Activated T-helper 2 cell treated with anti-CD3 and anti-CD28 coated beads, Interferon-gamma antibody, Interleukin-2, Interleukin-4, amounts not matched to agents 10 μg/mL and 5 μg/mL and 100 μg/mL, durations not matched to agents 14 hours and 24 hours and 36 hours (primary cell): ENCODE data around the gene ILDR1. TPM values are rescaled to one million over a fixed set of nuclear protein-coding genes. Genes with fewer than 3 reads are reported as not detected.

ENCODE experiments used
- DNase-seq: peaks from one replicate; pipeline ENCODE4 v3.0.0; 2021; ENCODE audit warnings: low spot score
- H3K27ac Mint-ChIP-seq: one replicate; pipeline ENCODE4 v1.8.0; 2021; ENCODE audit warnings: mixed read lengths
- H3K27me3 Mint-ChIP-seq: one replicate; pipeline ENCODE4 v1.8.0; 2021; ENCODE audit warnings: low read depth, mixed read lengths
- H3K36me3 Mint-ChIP-seq: one replicate; pipeline ENCODE4 v1.8.0; 2021; ENCODE audit warnings: low read depth, mixed read lengths
- H3K4me1 Mint-ChIP-seq: one replicate; pipeline ENCODE4 v1.8.0; 2021; ENCODE audit warnings: low read depth, mixed read lengths
- H3K4me3 Mint-ChIP-seq: one replicate; pipeline ENCODE4 v1.8.0; 2021; ENCODE audit warnings: low read depth, mild to moderate bottlenecking, moderate library complexity, mixed read lengths
- H3K9me3 Mint-ChIP-seq: one replicate; pipeline ENCODE4 v1.8.0; 2021; ENCODE audit warnings: mixed read lengths
- intact Hi-C: fragments of 100-400 bp; cut with micrococcal nuclease; formaldehyde crosslinking; loops from one replicate; pipeline ENCODE4 v1.15.1; 2023
- total RNA-seq: library from RNA; stranded (reverse); gene quantifications from 2 replicates; pipeline ENCODE4 v1.2.3, GENCODE V29; 2022

The ILDR1 gene
- total RNA-seq, 1 donor from 2014 or later: 0.21 TPM

DNA sequence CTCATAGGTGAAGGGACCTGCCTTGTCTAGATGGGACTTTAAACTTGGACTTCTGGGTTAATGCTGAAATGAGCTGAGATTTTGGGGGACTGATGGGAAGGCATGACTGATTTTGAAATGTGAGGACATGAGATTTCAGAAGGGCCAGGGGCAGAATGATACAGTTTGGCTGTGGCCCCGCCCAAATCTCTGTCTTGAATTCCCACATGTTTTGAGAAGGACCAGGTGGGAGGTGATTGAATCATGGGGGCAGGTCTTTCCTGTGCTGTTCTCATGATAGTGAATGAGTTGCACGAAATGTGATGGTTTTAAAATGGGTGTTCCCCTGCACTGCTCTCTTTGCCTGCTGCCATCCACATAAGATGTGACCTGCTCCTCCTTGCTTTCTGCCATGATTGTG lies 42.8 kb downstream of the ILDR1 start:
- peaks cover 53% of the 10 kb centered on the region for H3K36me3 Mint-ChIP-seq
- H3K4me3 Mint-ChIP-seq: no peak overlapping the region
- intact Hi-C loops: no loop called here
- no peak for DNase-seq
- H3K27me3 Mint-ChIP-seq: no peaks in the 10 kb centered on the region
- no peak overlapping the region for H3K27ac Mint-ChIP-seq
- peaks cover 39% of the 10 kb centered on the region for H3K9me3 Mint-ChIP-seq
- peaks cover 23% of the 10 kb centered on the region for H3K4me1 Mint-ChIP-seq

DNA sequence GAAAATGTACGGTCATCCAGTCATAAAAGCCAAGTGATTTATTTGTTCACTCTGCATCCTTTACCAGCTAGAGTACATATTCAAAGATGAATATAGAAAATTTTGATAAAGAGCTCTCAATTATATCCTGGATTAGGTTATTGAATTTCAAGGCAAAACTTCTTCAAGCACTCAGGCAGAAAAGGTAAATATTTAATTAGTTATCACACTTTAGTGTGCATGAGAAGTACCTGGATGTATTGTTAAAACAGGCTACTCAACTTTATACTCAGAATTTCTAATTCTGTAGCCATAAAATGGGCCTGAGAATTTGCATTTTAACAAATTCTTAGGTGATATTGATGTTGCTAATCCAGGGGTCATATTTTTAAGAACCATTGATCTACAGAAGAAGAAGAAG lies 45.3 kb downstream of the ILDR1 start:
- Mint-ChIP-seq H3K4me1 (peaks cover 22% of the 10 kb centered on the region), H3K9me3 (peaks cover 31% of the 10 kb centered on the region), H3K36me3 (peaks cover 42% of the 10 kb centered on the region), H3K27me3 (no peaks in the 10 kb centered on the region), H3K4me3 (no peak overlapping the region), H3K27ac (no peak overlapping the region)
- no peak for DNase-seq
- intact Hi-C loops: no loop called here

DNA sequence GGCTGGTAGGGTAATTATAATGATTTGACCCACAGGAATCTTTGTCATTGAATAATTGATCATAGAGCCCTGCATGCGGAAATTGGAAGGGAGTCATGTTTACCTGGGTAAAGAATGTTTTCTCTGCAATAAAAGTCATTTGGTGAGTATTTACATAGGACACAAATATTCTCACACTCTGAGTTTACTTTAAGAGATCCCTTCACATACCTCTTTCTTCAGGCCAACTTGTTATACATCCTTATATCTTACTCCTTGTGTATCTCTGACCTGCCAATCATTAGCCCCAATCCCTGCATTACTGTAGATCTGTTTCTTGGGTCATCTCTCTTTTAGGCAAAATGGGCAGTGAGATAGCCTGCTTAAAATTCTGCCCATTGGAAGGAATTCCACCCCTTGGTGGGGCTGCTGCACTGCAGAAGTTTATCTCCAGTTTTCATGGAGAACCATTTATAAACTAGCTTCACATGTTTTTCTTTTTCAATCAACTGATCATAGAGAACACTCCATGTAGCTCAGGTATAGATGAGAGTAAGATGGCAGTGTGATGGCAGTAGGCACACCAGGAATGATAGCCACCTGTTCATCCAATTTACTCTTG lies 46.2 kb downstream of the ILDR1 start:
- Mint-ChIP-seq H3K4me1 (peaks cover 16% of the 10 kb centered on the region), H3K4me3 (no peak overlapping the region), H3K27ac (no peak overlapping the region), H3K9me3 (peaks cover 26% of the 10 kb centered on the region), H3K36me3 (peaks cover 45% of the 10 kb centered on the region), H3K27me3 (no peaks in the 10 kb centered on the region)
- intact Hi-C loops: no loop called here
- DNase-seq: no peak

DNA sequence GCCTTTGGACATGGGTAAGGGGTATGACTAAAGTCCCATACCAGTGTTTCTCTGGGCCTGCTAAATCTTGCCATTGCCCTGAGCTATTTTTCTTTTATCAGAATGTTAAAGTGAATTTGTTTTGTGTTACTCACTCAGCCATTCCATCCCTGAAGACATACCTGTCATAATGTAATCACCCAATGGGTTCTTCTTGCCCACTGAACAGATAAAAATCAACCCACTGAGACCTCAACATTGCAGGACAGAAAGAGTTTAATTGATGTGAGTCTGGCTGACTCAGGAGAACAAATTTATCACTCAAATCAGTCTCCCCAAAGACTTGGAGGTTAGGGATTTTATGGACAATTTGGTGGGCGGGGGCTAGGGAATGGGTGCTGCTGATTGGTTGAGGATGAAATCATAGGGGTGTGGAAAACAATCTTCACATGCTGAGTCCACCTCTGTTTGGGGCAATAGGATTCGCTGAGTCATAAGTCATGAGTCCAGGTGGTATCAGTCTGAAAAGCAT lies 47.4 kb downstream of the ILDR1 start:
- H3K4me1 Mint-ChIP-seq: peaks cover 20% of the 10 kb centered on the region
- no peak for DNase-seq
- H3K27ac Mint-ChIP-seq: no peak overlapping the region
- peaks cover 46% of the 10 kb centered on the region for H3K36me3 Mint-ChIP-seq
- intact Hi-C loops: no loop called here
- no peak overlapping the region for H3K4me3 Mint-ChIP-seq
- no peaks in the 10 kb centered on the region for H3K27me3 Mint-ChIP-seq
- H3K9me3 Mint-ChIP-seq: peaks cover 29% of the 10 kb centered on the region

- Mint-ChIP-seq H3K4me3 (peak overlapping the region; percentile 26), H3K9me3 (peaks cover 54% of the 10 kb centered on the region), H3K27me3 (peaks cover 2% of the 10 kb centered on the region), H3K27ac (peak overlapping the region; percentile 71), H3K36me3 (peaks cover 30% of the 10 kb centered on the region), H3K4me1 (peaks cover 19% of the 10 kb centered on the region)
- intact Hi-C loops: no loop called here
- DNase-seq: no peak
Observed at GRCh38 chr3:121970047-121970446, 52.0 kb downstream of the ILDR1 start.

DNA sequence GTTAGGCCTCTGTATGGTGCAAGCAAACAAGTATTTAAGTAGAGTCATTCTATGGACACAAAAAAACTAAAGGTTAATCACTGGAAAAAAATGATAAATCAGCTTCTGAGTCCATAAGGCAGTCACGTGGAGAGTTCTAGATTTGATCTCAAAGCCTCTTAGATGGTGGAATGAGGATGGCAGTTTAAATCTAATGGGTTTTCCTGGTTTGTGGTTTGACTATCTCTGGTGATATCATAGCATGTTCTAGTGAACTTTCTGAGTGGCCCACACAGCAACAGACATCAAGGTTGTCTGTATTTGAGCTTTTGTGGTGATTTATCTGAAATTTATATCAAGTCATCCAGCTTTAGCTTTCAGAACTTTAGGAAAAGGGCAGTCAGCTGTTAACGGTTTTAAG lies 52.4 kb downstream of the ILDR1 start:
- Mint-ChIP-seq H3K36me3 (peaks cover 27% of the 10 kb centered on the region), H3K27ac (peak overlapping the region; percentile 71), H3K9me3 (peaks cover 51% of the 10 kb centered on the region), H3K4me1 (peaks cover 19% of the 10 kb centered on the region), H3K4me3 (peak overlapping the region; percentile 26), H3K27me3 (peaks cover 2% of the 10 kb centered on the region)
- DNase-seq: no peak
- intact Hi-C loops: no loop called here

DNA sequence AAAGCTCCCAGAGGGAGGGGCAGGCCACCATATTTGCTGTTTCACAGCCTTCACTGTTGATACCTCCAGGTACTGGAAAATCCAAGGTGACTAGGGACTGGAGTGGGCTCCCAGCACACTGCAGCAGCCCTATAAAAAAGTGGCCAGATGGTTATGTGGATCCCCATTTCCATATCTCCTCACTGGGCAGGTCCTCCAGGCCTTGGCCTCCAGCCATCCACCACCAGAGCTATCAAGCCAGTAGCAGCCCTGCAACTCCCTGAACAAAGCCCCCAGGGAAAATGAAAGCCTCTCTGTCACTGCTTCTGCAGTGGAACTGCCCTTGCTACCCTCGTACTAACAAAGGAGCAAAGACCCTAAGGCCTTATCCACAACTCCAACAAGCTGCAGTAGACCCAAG lies 58.4 kb downstream of the ILDR1 start:
- no peak for DNase-seq
- Mint-ChIP-seq H3K4me1 (peaks cover 1% of the 10 kb centered on the region), H3K9me3 (peaks cover 42% of the 10 kb centered on the region), H3K27me3 (peaks cover 2% of the 10 kb centered on the region), H3K27ac (no peak overlapping the region), H3K4me3 (no peak overlapping the region), H3K36me3 (peaks cover 36% of the 10 kb centered on the region)
- intact Hi-C loops: no loop called here

GRCh38 chr3:121962443-121962842 lies 59.6 kb downstream of the ILDR1 start:
- Mint-ChIP-seq H3K4me3 (no peak overlapping the region), H3K4me1 (no peaks in the 10 kb centered on the region), H3K36me3 (peaks cover 43% of the 10 kb centered on the region), H3K27me3 (no peaks in the 10 kb centered on the region), H3K27ac (no peak overlapping the region), H3K9me3 (peaks cover 34% of the 10 kb centered on the region)
- no peak for DNase-seq
- intact Hi-C loops: no loop called here

DNA sequence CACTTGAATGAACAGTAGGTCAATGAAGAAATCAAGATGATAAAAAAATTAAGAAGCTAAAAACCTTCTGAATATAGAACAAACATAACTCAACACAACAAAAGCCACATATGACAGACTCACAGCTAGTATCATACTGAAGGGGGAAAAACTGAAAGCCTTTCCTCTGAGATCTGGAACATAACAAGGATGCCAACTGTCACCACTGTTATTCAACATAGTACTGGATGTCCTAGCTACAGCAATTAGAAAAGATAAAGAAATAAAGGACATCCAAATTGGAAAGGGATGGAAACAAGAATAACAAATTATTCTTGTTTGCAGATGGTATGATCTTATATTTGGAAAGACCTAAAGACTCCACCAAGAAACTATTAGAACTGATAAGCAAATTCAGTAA lies 60.8 kb downstream of the ILDR1 start:
- Mint-ChIP-seq H3K4me3 (no peak overlapping the region), H3K36me3 (peaks cover 50% of the 10 kb centered on the region), H3K4me1 (no peaks in the 10 kb centered on the region), H3K27me3 (no peaks in the 10 kb centered on the region), H3K9me3 (peaks cover 33% of the 10 kb centered on the region), H3K27ac (no peak overlapping the region)
- DNase-seq: no peak
- intact Hi-C loops: no loop called here

DNA sequence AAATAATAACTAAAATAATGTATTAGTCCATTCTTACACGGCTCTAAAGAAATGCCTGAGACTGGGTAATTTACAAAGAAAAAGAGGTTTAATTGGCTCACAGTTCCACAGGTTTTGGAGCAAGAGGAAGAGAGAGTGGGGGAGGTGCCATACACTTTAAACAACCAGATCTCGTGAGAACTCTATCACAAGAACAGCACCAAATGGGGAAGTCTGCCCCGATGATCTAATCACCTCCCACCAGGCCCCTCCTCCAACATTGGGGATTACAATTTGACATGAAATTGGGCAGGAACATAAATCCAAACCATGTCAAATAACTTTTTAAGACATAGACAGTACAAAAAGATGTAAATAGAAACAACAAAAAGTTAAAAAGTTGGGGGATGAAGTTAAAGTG lies 63.2 kb downstream of the ILDR1 start:
- Mint-ChIP-seq H3K4me3 (no peak overlapping the region), H3K9me3 (peaks cover 24% of the 10 kb centered on the region), H3K4me1 (no peaks in the 10 kb centered on the region), H3K36me3 (peaks cover 55% of the 10 kb centered on the region), H3K27ac (no peak overlapping the region), H3K27me3 (no peaks in the 10 kb centered on the region)
- no peak for DNase-seq
- intact Hi-C loops: no loop called here

- intact Hi-C loops: no loop called here
- Mint-ChIP-seq H3K9me3 (peaks cover 25% of the 10 kb centered on the region), H3K27me3 (no peaks in the 10 kb centered on the region), H3K27ac (no peak overlapping the region), H3K4me3 (no peak overlapping the region), H3K4me1 (no peaks in the 10 kb centered on the region), H3K36me3 (peaks cover 55% of the 10 kb centered on the region)
- no peak for DNase-seq
Observed at GRCh38 chr3:121957674-121958415, 64.2 kb downstream of the ILDR1 start.

DNA sequence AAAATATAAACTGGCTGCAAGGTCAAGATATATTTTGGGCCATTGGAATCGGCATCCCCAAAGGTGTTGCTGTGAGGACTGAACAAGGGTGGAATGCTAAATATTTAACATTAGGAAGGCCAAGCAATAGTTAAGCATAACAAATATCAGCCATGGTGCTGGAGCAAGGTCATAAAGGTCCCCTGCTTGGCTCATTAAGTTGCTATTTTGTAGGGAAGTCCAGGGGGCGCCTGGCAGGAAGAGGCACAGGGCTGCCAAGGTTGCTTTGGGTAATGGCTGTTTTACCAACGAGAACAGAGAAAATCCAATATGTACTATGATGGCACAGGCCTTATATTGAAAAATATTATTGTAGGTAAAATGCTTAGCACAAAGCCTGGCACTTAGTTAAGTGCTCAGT lies 65.7 kb downstream of the ILDR1 start:
- DNase-seq: no peak
- no peaks in the 10 kb centered on the region for H3K27me3 Mint-ChIP-seq
- intact Hi-C loops: no loop called here
- peaks cover 32% of the 10 kb centered on the region for H3K9me3 Mint-ChIP-seq
- H3K36me3 Mint-ChIP-seq: peaks cover 64% of the 10 kb centered on the region
- no peak overlapping the region for H3K4me3 Mint-ChIP-seq
- H3K4me1 Mint-ChIP-seq: no peaks in the 10 kb centered on the region
- no peak overlapping the region for H3K27ac Mint-ChIP-seq

DNA sequence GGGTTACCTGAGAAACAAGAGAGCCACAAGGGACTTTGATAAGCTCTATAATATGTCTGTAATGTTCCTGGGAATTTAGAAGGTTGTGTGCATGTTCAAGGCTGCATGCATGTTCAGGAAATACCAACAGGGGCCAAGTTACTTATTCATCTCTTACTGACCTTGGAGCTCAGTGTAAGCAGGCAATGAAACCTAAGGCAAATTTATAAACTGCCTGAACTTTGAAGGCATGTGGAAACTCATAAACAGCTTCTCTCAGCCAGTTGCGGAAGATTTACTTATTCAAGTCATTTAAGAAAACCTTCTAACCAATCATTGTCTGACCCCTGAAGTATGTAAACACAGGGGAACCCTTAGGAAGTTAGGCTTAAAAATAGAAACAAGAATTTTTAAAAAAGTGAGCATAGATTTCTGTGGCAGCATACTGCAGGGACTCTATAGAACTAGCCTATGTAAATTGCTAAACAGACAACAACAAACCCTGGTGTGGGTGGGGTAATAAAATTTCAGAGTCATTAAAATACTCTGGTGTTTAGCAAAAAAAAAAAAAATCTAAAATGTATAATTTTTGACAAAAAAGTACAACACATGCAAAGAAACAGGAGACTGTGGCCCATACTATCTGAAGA lies 70.6 kb downstream of the ILDR1 start:
- intact Hi-C loops: no loop called here
- Mint-ChIP-seq H3K4me3 (no peak overlapping the region), H3K4me1 (no peaks in the 10 kb centered on the region)

More for the DNA sequence above, 70.6 kb downstream of the ILDR1 start:
- no peak for DNase-seq
- no peaks in the 10 kb centered on the region for H3K27me3 Mint-ChIP-seq
- H3K27ac Mint-ChIP-seq: no peak overlapping the region
- peaks cover 20% of the 10 kb centered on the region for H3K9me3 Mint-ChIP-seq
- H3K36me3 Mint-ChIP-seq: peaks cover 34% of the 10 kb centered on the region
